A549 (cell line): ENCODE data around the gene IFNL3.

Experiments used
- CBX8 ChIP-seq: fragments of 200-600 bp; sonication (generic); IDR thresholded peaks from 2 replicates; pipeline ENCODE4 v1.6.1; 2016
- POLR2A ChIP-seq: IDR thresholded peaks from 2 replicates; pipeline ENCODE4 v1.6.1; 2012; ENCODE audit warnings: mild to moderate bottlenecking, low read length
- RAD21 ChIP-seq, 2 experiments: fragments of >200 bp in 1 of 2; sonication (Bioruptor Twin) in 1 of 2; formaldehyde crosslinking in 1 of 2; IDR thresholded peaks in 1 of 2; conservative IDR thresholded peaks in 1 of 2; 2 replicates in 1 of 2; 3 replicates in 1 of 2; pipeline ENCODE4 v1.6.1; 2012 to 2018; ENCODE audit warnings: inconsistent platforms in 1 of 2
- RFX5 ChIP-seq: fragments of 450-650 bp; IDR thresholded peaks from 2 replicates; pipeline ENCODE4 v1.7.1; 2014; ENCODE audit warnings: antibody characterized with exemption, mild to moderate bottlenecking, moderate library complexity
- SREBF2 ChIP-seq: fragments of 450-650 bp; IDR thresholded peaks from 2 replicates; pipeline ENCODE4 v1.6.1; 2014; ENCODE audit warnings: mild to moderate bottlenecking, moderate library complexity
- TF ChIP-seq, protein P1 (sequence below): fragments of >200 bp; sonication (Bioruptor Twin); formaldehyde crosslinking; IDR thresholded peaks from 3 replicates; pipeline ENCODE4 v1.5.1; 2016
- TF ChIP-seq, protein P2 (sequence below): fragments of 450-650 bp; IDR thresholded peaks from 2 replicates; pipeline ENCODE4 v1.6.1; 2014; ENCODE audit warnings: antibody characterized with exemption

DNA sequence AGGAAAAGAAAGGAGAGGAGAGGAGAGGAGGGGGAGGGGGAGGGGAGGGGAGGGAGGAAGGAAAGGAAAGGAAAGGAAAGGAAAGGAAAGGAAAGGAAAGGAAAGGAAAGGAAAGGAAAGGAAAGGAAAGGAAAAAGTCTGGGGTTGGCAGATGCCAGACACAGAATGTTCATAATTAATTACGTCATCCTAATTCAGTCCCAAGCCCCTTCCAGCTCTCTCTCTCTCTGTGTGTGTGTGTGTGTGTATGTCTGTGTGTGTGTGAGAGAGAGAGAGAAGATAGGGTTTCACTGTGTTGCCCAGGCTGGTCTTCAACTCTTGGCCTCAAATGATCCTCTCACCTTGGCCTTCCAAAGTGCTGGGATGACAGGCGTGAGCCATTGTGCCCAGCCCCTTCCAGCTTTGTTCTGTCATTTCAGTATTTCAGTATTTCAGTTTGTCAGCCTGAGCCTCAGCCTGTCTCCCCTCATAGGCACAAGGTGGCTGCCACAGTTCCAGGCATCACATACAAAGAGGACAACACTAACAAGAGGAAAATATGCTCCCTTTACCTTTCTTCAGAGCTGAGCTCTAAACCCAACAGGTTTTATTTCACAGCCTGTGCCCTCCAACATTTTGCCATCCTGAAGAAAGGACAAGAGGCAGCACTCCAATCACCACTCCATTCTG lies 14.6 kb downstream of the IFNL3 start:
- TF ChIP-seq, protein P1, sequence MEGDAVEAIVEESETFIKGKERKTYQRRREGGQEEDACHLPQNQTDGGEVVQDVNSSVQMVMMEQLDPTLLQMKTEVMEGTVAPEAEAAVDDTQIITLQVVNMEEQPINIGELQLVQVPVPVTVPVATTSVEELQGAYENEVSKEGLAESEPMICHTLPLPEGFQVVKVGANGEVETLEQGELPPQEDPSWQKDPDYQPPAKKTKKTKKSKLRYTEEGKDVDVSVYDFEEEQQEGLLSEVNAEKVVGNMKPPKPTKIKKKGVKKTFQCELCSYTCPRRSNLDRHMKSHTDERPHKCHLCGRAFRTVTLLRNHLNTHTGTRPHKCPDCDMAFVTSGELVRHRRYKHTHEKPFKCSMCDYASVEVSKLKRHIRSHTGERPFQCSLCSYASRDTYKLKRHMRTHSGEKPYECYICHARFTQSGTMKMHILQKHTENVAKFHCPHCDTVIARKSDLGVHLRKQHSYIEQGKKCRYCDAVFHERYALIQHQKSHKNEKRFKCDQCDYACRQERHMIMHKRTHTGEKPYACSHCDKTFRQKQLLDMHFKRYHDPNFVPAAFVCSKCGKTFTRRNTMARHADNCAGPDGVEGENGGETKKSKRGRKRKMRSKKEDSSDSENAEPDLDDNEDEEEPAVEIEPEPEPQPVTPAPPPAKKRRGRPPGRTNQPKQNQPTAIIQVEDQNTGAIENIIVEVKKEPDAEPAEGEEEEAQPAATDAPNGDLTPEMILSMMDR: no peak
- TF ChIP-seq RAD21 (conservative IDR thresholded peaks at IDR 0.05 in 1 of 2, IDR thresholded peaks at IDR 0.05 in 1 of 2) (no peak), POLR2A (no peak), SREBF2 (no peak), CBX8 (no peak), RFX5 (no peak)
- TF ChIP-seq, protein P2, sequence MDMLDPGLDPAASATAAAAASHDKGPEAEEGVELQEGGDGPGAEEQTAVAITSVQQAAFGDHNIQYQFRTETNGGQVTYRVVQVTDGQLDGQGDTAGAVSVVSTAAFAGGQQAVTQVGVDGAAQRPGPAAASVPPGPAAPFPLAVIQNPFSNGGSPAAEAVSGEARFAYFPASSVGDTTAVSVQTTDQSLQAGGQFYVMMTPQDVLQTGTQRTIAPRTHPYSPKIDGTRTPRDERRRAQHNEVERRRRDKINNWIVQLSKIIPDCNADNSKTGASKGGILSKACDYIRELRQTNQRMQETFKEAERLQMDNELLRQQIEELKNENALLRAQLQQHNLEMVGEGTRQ: no peak
